ENCODE data around the gene PPP5C.

PPP5C gene

GRCh38 chr19:46355234-46356148, 8.6 kb downstream of the PPP5C start:
- TF ChIP-seq CTCF (conservative IDR thresholded peaks at IDR 0.05; ENCODE audit: low read length) = no peak
- DNase-seq (ENCODE audit: low read depth) = no peak
- H3K4me3 ChIP-seq (ENCODE audit: low read length) = no peak overlapping the region

- no peak for TF ChIP-seq CTCF (conservative IDR thresholded peaks at IDR 0.05; ENCODE audit: low read length)
- no peak for DNase-seq (ENCODE audit: low read depth)
- no peak overlapping the region for H3K4me3 ChIP-seq (ENCODE audit: low read length)
Observed at GRCh38 chr19:46356149-46357055, 9.5 kb downstream of the PPP5C start.

GRCh38 chr19:46357846-46358583, 11.1 kb downstream of the PPP5C start:
- DNase-seq (ENCODE audit: low read depth) = peak; percentile 65
- H3K4me3 ChIP-seq (ENCODE audit: low read length) = no peak overlapping the region
- no peak for TF ChIP-seq CTCF (conservative IDR thresholded peaks at IDR 0.05; ENCODE audit: low read length)

GRCh38 chr19:46361915-46362314, 15.0 kb downstream of the PPP5C start:
- DNase-seq (ENCODE audit: low read depth) = no peak
- TF ChIP-seq CTCF (conservative IDR thresholded peaks at IDR 0.05; ENCODE audit: low read length) = no peak
- H3K4me3 ChIP-seq (ENCODE audit: low read length) = no peak overlapping the region

- DNase-seq (ENCODE audit: low read depth) = no peak
- TF ChIP-seq CTCF (conservative IDR thresholded peaks at IDR 0.05; ENCODE audit: low read length) = no peak
- no peak overlapping the region for H3K4me3 ChIP-seq (ENCODE audit: low read length)
Observed at GRCh38 chr19:46364359-46364758, 17.5 kb downstream of the PPP5C start.

- TF ChIP-seq CTCF (conservative IDR thresholded peaks at IDR 0.05; ENCODE audit: low read length) = no peak
- no peak overlapping the region for H3K4me3 ChIP-seq (ENCODE audit: low read length)
- no peak for DNase-seq (ENCODE audit: low read depth)
Observed at GRCh38 chr19:46365561-46365960, 18.7 kb downstream of the PPP5C start.
